ENCODE data around the gene SF3B6. TPM values are rescaled to one million over a fixed set of nuclear protein-coding genes. Genes with fewer than 3 reads are reported as not detected.

Gene SF3B6
- total and polyA plus RNA-seq, 12 donors, result 61.2 to 209 (median 80.6) TPM

GRCh38 chr2:24088821-24089359 is 12.8 kb upstream of the SF3B6 start:
- TF ChIP-seq CTCF (IDR thresholded peaks at IDR 0.05) (no peak), POLR2A (IDR thresholded peaks at IDR 0.05) (no peak)
- no peaks in the 10 kb centered on the region for H3K27me3 ChIP-seq
- H3K4me1 ChIP-seq (replicated peaks in 1 of 2), result peaks cover 0 to 8% of the 10 kb centered on the region in 2 donors
- H3K27ac ChIP-seq, result no peak overlapping the region
- WGBS, 4 donors, result 67 to 85% (median 79%) methylated on average over 2 of the region's 2 CpGs
- H3K4me3 ChIP-seq, result no peak overlapping the region
- DNase-seq, result no peak
- peaks cover 0 to 6% of the 10 kb centered on the region in 2 donors for H3K36me3 ChIP-seq (replicated peaks in 1 of 2)
- intact Hi-C loops (cut with DNase I), result loop anchor here (10.0 kb wide), 1 partner anchor 264 kb away; no protein-coding TSS in a partner anchor
- no peaks in the 10 kb centered on the region for H3K9me3 ChIP-seq (replicated peaks in 1 of 3)

DNA sequence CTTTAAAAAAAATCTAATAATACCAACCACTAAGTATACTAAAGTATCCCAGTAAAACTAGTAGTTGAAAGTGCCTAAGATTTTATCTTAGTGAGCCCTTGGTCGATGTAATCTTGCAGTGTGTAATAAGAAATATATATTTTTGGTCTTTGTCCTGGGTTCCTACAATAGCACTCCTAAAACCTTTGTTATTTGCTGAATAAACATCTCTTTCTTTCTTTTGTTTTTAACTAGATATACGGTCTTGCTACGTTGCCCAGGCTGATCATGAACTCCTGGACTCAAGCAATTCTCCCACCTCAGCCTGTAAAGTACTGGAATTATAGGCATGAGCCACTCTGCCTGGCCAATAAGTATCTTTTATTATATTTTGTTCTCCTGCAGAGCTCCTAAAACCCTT is 10.9 kb upstream of the SF3B6 start:
- H3K9me3 ChIP-seq (replicated peaks in 1 of 3), result no peaks in the 10 kb centered on the region
- TF ChIP-seq POLR2A (IDR thresholded peaks at IDR 0.05) (no peak), CTCF (IDR thresholded peaks at IDR 0.05) (no peak)
- no peaks in the 10 kb centered on the region for H3K27me3 ChIP-seq
- 84 to 90% (median 88%) methylated on average over 3 of the region's 3 CpGs for whole genome bisulfite sequencing, 4 donors
- peaks cover 6 to 19% of the 10 kb centered on the region in 2 donors for H3K4me1 ChIP-seq (replicated peaks in 1 of 2)
- no peak for DNase-seq
- no peak overlapping the region for H3K4me3 ChIP-seq
- intact Hi-C loops (cut with DNase I), result loop anchor here (10.0 kb wide), 1 partner anchor 262 kb away; no protein-coding TSS in a partner anchor
- H3K27ac ChIP-seq, result no peak overlapping the region
- peaks cover 0 to 11% of the 10 kb centered on the region in 2 donors for H3K36me3 ChIP-seq (replicated peaks in 1 of 2)

DNA sequence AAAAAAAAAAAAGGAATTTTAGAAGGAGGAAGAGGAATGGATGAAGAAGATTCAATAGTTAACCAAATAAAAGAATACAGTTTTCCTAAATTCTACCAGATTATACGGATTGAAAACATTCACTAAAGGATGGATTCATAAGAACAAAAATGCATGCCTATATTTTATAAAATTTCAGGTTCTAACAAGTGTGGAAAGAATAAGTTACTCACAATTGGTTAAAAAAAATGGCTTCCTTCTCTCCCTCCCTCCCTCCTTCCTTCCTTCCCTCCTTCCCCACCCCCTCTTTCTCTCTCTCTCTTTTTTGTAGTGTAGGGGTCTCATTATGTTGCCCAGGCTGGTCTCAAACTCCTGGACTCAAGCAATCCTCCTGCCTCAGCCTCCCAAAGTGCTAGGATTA is 10.1 kb upstream of the SF3B6 start:
- intact Hi-C loops (cut with DNase I), result loop anchor here (10.0 kb wide), 1 partner anchor 261 kb away; no protein-coding TSS in a partner anchor

DNA sequence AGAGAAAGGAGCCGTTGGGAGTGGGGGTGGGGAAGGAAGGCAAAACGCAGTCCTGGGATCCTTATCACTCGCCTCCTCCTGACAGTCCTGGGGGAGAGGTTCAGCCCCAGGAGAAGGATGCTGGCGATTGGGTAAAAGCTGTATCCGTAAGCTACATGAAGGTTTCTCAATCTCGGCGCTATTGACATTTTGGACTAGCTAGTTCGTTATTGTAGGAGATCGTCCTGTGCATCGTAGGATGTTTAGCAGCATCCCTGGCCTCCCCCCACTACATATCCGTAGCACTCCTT is 9.0 kb upstream of the SF3B6 start:
- intact Hi-C loops (cut with DNase I), result loop anchor here (10.0 kb wide), 1 partner anchor 260 kb away; no protein-coding TSS in a partner anchor
- peak in 1 of 7 donors; percentile 64 for DNase-seq
- Histone ChIP-seq H3K36me3 (replicated peaks in 1 of 2) (peaks cover 0 to 21% of the 10 kb centered on the region in 2 donors), H3K9me3 (replicated peaks in 1 of 3) (no peaks in the 10 kb centered on the region), H3K4me3 (peak overlapping the region in 2 of 4 donors; percentile 47 to 68), H3K27me3 (no peaks in the 10 kb centered on the region), H3K27ac (peak overlapping the region; percentile 45 to 95 (median 80)), H3K4me1 (replicated peaks in 1 of 2) (peaks cover 6 to 19% of the 10 kb centered on the region in 2 donors)
- TF ChIP-seq CTCF (IDR thresholded peaks at IDR 0.05) (no peak), POLR2A (IDR thresholded peaks at IDR 0.05) (no peak)
- 10 to 20% (median 11%) methylated on average over 10 to 11 of the region's 11 CpGs for WGBS, 4 donors

More for the DNA sequence above, 10.1 kb upstream of the SF3B6 start:
- WGBS, 4 donors, result 86 to 100% (median 97%) methylated on average over 1 of the region's 1 CpG
- TF ChIP-seq POLR2A (IDR thresholded peaks at IDR 0.05), result no peak
- H3K27ac ChIP-seq, result no peak overlapping the region
- no peaks in the 10 kb centered on the region for H3K27me3 ChIP-seq
- no peak overlapping the region for H3K4me3 ChIP-seq
- H3K36me3 ChIP-seq (replicated peaks in 1 of 2), result peaks cover 0 to 19% of the 10 kb centered on the region in 2 donors
- no peak for DNase-seq
- peaks cover 6 to 19% of the 10 kb centered on the region in 2 donors for H3K4me1 ChIP-seq (replicated peaks in 1 of 2)
- no peaks in the 10 kb centered on the region for H3K9me3 ChIP-seq (replicated peaks in 1 of 3)
